Calu3 (cell line): Measurements from ENCODE around the gene FEN1. TPM values are rescaled to one million over a fixed set of nuclear protein-coding genes. Genes with fewer than 3 reads are reported as not detected.

Experiments
- BruUV-seq: library from RNA; stranded (reverse); fragments of 400-500 nt; replicated peaks from 2 replicates; lab custom pipeline; 2021; lab: Mats Ljungman, UMichigan
- CTCF ChIA-PET: fragments of 300-600 bp; sonication (Branson Sonifier 250); formaldehyde crosslinking; loops from one replicate; lab custom pipeline; 2022; ENCODE audit warnings: antibody characterized with exemption; lab: Charles Lee
- DNase-seq: peaks from one replicate; pipeline ENCODE4 v3.0.0; 2022
- H3K27ac Mint-ChIP-seq: one replicate; pipeline ENCODE4 v1.8.0; 2022; ENCODE audit warnings: mixed read lengths; ENCODE audit not compliant: unreplicated experiment
- H3K27me3 Mint-ChIP-seq: one replicate; pipeline ENCODE4 v1.8.0; 2022; ENCODE audit warnings: mixed read lengths; ENCODE audit not compliant: unreplicated experiment
- H3K36me3 Mint-ChIP-seq: one replicate; pipeline ENCODE4 v1.8.0; 2022; ENCODE audit warnings: mild to moderate bottlenecking, moderate library complexity, mixed read lengths; ENCODE audit not compliant: insufficient read depth, unreplicated experiment
- H3K4me1 Mint-ChIP-seq: one replicate; pipeline ENCODE4 v1.8.0; 2022; ENCODE audit warnings: mild to moderate bottlenecking, low read depth, mixed read lengths; ENCODE audit not compliant: unreplicated experiment
- H3K4me3 Mint-ChIP-seq: one replicate; pipeline ENCODE4 v1.8.0; 2022; ENCODE audit warnings: mild to moderate bottlenecking, low read depth, moderate library complexity, mixed read lengths; ENCODE audit not compliant: unreplicated experiment
- H3K9me3 Mint-ChIP-seq: one replicate; pipeline ENCODE4 v1.8.0; 2022; ENCODE audit warnings: low read depth, mixed read lengths; ENCODE audit not compliant: unreplicated experiment
- CTCF ChIP-seq: fragments of 200-600 bp; IDR thresholded peaks from one replicate; pipeline ENCODE4 v1.8.0; 2022; ENCODE audit warnings: antibody characterized with exemption; ENCODE audit not compliant: unreplicated experiment
- intact Hi-C: fragments of 100-400 bp; cut with micrococcal nuclease; formaldehyde crosslinking; loops from one replicate; pipeline ENCODE4 v1.10.0; 2022; ENCODE audit not compliant: unreplicated experiment
- total RNA-seq: library from RNA; stranded (reverse); gene quantifications from 2 replicates; pipeline ENCODE4 v1.2.3, GENCODE V29; 2022

FEN1 gene
- total RNA-seq, 1 experiment from 2014 or later, result 72.4 TPM

GRCh38 chr11:61816736-61817455, 24.2 kb downstream of the FEN1 start, which contains the start of gene FADS1:
Gene FADS1, minus strand, starts transcription at chr11:61817003. Its CDS starts 74 bp downstream, at chr11:61816929.
- CTCF ChIA-PET, result interaction anchor here (0.6 to 3.9 kb wide), 4 partner anchors 19 to 265 kb away, joined by 3 to 21 read pairs (median 3); partner anchors contain the start of genes FEN1 and TMEM258
- Mint-ChIP-seq H3K9me3 (peaks cover 2% of the 10 kb centered on the region), H3K4me3 (peak within 1 kb of the TSS; percentile 89), H3K36me3 (peaks cover 35% of the 10 kb centered on the region), H3K27me3 (no peaks in the 10 kb centered on the region), H3K4me1 (peaks cover 8% of the 10 kb centered on the region), H3K27ac (peak within 1 kb of the TSS; percentile 91)
- BruUV-seq, result no TSS peak
- intact Hi-C loops, result no loop called here
- peak; percentile 97 for DNase-seq
- peak; percentile 63 for TF ChIP-seq CTCF

GRCh38 chr11:61817471-61818202, 24.9 kb downstream of the FEN1 start:
- no TSS peak for BruUV-seq
- intact Hi-C loops, result no loop called here
- Mint-ChIP-seq H3K4me1 (peaks cover 8% of the 10 kb centered on the region), H3K4me3 (peak overlapping the region; percentile 89), H3K27me3 (no peaks in the 10 kb centered on the region), H3K9me3 (peaks cover 2% of the 10 kb centered on the region), H3K36me3 (peaks cover 32% of the 10 kb centered on the region), H3K27ac (peak overlapping the region; percentile 91)
- TF ChIP-seq CTCF, result no peak
- no peak for DNase-seq
- CTCF ChIA-PET, result interaction anchor here (1.0 to 3.9 kb wide), 2 partner anchors 20 to 264 kb away, joined by 3 to 21 read pairs; no protein-coding TSS in a partner anchor

GRCh38 chr11:61820174-61820573, 27.5 kb downstream of the FEN1 start:
- no TSS peak for BruUV-seq
- H3K27me3 Mint-ChIP-seq, result no peaks in the 10 kb centered on the region
- H3K27ac Mint-ChIP-seq, result no peak overlapping the region
- no peak for TF ChIP-seq CTCF
- peaks cover 20% of the 10 kb centered on the region for H3K36me3 Mint-ChIP-seq
- no peak for DNase-seq
- H3K4me1 Mint-ChIP-seq, result no peaks in the 10 kb centered on the region
- CTCF ChIA-PET, result no interaction called here
- no peaks in the 10 kb centered on the region for H3K9me3 Mint-ChIP-seq
- no peak overlapping the region for H3K4me3 Mint-ChIP-seq
- intact Hi-C loops, result no loop called here

GRCh38 chr11:61826930-61827570, 34.3 kb downstream of the FEN1 start:
- peaks cover 11% of the 10 kb centered on the region for H3K36me3 Mint-ChIP-seq
- DNase-seq, result no peak
- CTCF ChIA-PET, result no interaction called here
- H3K4me3 Mint-ChIP-seq, result peak overlapping the region; percentile 71
- no peaks in the 10 kb centered on the region for H3K9me3 Mint-ChIP-seq
- TF ChIP-seq CTCF, result no peak
- intact Hi-C loops, result no loop called here
- H3K27me3 Mint-ChIP-seq, result peaks cover 65% of the 10 kb centered on the region
- no peak overlapping the region for H3K27ac Mint-ChIP-seq
- no TSS peak for BruUV-seq
- H3K4me1 Mint-ChIP-seq, result no peaks in the 10 kb centered on the region
